GM18498 (cell line): ENCODE measurements around the gene PSG2.
"Not testable (repeated sequence)": the region's sequence is repeated elsewhere in the genome, so short reads cannot be mapped to it uniquely, and the experiment has no call there.

ENCODE experiments used
- ATAC-seq: cut with Tn5 transposase; IDR thresholded peaks from one replicate; pipeline ENCODE4 v1.9.1; 2021; ENCODE audit warnings: mild to moderate bottlenecking, moderate library complexity; ENCODE audit not compliant: unreplicated experiment

PSG2 gene

DNA sequence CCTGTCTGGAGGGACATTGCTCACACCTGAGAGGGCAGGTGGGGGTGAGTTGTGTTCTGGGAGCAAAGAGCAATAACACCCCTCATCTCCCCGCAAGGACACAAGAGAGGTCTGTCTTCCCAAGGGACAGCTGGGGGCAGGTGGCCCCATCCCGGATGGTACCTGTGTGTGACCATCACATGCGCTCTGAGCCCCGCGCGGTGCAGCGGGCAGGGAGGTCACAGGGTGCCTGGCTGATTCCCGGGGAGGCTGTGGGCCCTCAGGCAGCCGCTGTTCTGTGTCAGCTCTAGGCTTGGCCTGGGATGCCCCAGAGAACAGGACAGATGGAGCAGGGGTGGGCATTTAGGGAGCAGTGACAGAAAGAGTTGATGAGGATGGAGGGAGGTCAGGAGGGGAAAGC lies 1.2 kb upstream of the PSG2 start:
- not testable (repeated sequence) for ATAC-seq

DNA sequence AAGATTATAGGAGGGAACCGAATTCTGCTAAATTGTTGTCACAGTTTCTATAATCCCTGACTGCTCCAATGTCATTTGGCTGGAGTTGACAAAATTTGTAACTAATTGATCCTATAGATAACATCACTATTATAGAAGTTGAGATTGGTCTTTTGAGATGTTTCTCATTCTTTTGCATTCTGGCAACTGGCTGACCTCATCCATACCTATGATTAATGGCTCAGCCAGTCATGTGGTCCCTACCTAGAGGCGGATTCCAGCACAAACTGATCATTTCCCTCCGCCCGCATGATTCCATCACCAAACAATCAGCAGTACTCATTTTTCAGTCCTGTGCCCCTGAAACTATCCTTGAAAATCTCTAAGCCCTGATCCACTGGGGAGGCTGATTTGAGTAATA lies 4.2 kb downstream of the PSG2 start:
- no peak for ATAC-seq

DNA sequence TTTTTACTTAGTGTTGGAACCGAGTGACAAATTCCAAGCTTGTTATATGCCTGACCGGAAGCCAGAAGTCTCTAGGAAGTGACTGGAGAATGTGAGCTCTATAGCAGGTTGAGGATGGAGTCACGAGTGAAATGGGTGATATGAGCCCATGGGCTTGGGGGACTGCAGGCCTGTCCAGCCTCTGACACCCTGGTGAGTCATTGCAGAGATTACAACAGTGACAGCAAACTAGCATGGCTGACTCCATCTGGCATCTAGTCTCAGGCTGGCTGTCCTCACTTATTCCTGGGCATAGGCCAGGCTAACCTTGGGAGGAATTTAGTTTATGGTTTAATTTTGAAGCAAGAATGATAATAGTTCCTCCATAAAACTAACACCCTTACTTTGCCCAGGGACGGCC lies 4.6 kb downstream of the PSG2 start:
- ATAC-seq: not testable (repeated sequence)

GRCh38 chr19:43062418-43062817 lies 20.1 kb downstream of the PSG2 start:
- not testable (repeated sequence) for ATAC-seq

DNA sequence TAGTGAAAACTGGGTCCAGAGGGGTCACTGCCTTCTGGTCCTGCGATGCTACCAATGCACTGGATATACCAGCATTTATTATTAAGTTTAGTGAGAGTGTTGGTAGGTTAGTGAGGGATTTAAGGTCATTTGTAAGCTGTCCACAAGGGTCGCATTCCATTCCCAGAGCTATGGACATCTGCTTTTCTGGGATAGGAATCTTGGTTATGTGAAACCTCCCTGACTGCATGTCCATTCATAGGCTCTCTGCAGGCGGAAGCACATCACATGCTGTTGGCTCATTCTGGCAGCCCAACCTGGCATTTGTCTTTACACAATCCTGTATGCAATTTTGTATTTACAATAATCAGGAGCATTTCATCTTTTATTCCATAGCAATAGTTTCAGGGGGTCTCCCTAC lies 21.2 kb downstream of the PSG2 start:
- ATAC-seq: not testable (repeated sequence)

DNA sequence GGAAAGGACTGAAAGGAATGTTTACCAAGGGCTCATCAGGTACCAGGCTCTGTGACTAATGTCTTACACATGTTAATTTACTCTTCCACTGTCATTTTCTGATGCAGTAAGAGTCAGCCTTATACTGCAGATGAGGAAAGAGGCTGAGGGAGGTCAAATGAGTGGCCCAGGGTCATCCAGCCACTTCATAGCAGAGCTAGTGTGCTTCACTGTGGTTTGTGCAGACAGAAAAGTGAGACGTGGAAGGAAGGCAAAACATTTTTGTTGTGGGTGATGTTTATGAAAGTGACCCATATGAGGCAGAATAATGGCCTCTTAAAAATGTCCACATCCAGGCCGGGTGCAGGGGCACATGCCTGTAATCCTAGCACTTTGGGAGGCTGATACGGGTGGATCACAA lies 22.2 kb downstream of the PSG2 start:
- ATAC-seq: not testable (repeated sequence)

DNA sequence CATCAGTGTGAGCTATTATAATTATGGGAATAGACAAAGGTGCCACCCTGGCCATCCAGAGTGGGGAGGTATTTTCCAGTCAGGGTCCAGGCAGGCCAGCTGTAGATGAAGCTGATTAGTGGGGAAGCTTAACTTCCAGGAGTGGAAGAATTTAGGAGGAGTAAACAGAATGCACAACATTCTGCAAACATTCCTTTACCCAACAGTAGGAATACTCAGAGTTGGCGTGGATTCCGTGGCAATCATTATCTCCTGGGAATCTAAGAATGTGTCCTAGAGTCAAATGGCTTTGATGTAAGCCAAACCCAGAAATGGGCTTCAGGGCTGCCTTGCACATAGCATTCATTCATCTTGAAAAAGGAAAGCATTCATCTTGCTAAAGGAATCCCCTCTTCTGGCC lies 23.0 kb downstream of the PSG2 start:
- ATAC-seq: not testable (repeated sequence)

DNA sequence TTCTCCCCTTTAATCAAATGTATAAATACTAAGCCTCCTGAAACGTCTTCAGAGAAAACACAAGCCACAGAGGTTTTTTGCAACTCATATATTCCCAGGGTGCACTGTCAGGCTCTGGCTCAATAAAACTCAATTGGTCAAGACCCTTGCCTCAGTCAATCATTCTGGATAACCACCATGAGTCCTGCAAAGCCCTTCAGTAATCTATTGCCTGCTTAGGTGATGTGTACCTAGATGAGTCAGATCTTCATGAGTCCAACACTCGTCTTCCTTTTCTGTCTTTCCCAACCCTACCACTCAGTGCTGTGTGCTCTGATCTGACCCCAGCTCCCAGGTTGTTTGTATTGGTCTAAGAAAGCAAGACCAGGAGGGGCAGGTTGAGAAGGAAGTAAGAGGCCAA lies 24.1 kb downstream of the PSG2 start:
- ATAC-seq: not testable (repeated sequence)

DNA sequence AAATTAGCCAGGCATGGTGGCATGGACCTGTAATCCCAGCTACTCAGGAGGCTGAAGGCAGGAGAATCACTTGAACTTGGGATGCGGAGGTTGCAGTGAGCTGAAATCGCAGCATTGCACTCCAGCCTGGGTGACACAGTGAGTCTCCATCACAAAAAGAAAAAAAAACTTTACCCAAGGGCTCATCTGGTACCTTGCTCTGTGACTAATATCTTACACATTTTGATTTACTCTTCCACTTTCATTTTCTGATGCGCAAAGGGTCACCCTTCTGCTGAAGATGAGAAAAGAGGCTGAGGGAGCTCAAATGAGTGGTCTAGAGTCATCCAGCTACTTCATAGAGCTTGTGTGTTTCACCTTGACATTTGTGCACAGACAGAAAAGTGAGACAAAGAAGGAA lies 34.5 kb downstream of the PSG2 start:
- not testable (repeated sequence) for ATAC-seq

GRCh38 chr19:43046578-43046977 lies 35.9 kb downstream of the PSG2 start:
- not testable (repeated sequence) for ATAC-seq

DNA sequence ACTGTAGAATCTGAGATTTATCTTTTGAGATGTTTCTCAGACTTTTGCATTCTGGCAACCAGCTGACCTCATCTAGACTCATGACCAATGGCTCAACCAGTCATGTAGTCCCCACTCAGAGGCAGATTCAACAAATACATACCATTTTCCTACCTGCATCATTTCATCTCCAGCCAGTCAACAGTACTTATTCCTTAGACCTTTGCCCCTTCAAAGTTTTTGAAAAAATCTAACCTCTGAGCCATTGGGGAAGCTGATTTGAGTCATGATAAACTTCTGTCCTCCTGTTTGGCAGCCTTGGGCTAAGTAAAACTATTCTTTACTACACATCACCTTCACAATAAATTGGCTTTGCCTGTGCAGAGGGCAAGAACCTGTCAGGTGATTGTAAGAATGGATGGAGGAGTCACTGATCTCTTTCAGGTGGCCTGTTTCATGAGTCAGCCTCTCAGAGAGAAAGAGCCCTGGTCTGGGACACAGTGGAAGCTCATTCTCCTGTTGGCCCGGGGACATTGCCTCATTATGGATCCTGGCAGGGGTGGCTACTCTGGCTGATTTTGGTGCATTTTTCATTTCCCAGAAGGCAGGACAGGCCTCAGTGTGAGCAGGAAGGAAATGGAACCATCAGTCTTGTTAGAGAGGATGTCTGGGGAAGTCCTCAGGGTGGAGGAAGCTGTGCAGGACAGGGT lies 38.9 kb downstream of the PSG2 start:
- ATAC-seq: not testable (repeated sequence)

DNA sequence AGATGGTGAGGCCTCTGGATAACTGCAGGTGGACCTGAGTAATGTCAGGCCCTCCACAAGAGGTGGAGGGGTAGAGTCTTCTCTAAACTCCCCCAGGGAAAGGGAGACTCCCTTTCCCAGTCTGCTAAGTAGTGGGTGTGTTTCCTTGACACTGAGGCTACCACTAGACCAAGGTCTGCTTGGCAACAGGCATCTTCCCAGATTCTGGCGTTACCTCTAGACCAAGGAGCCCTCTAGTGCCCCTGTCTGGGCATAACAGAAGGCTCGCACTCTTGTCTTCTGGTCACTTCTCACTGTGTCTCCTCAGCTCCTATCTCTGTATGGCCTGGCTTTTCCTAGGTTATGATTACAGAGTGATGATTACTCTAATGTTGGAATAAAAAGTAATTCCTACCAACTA lies 50.9 kb downstream of the PSG2 start:
- not testable (repeated sequence) for ATAC-seq

DNA sequence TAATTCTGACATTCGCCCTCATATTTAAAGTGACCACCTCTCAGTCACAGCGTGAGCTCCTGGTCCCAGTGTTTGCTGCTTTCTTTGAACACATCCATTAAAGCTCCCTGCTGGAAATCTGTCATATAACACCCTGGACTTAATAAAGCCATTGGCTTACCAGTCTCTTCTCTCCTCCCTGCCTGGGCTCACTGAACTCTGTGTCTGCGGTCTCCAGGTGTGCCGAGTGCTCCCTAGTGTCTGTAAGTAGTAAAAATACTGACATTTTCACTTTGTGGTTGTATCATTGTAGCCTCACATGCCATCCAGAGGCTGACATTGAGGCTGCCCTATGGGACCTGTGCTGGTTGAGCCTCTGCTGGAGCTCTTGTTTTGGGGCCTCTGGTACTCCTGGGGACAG lies 53.6 kb downstream of the PSG2 start:
- ATAC-seq: no peak

GRCh38 chr19:43027985-43028384 lies 54.5 kb downstream of the PSG2 start:
- not testable (repeated sequence) for ATAC-seq

DNA sequence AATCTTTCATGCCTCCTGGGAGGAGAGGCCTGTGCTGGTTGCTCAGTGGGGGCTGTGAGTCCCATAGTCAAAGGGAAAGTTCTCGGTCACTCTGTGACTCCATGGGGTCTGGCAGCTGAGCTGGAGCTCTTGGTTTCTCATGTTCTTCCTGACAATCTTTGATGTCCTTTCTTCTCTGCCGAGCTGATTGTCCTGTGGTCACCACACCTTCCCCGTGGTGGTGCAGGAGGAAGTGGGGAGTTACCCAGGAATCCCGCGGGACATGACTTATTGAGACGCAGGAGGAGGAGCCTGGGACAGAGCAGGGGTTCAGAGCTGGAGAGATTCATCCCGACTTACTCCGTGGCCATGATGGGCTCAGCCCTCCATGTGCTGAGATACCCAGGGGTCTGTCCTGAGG lies 55.4 kb downstream of the PSG2 start:
- not testable (repeated sequence) for ATAC-seq

GRCh38 chr19:43026369-43026768 lies 56.1 kb downstream of the PSG2 start, which contains the start of gene PSG11:
PSG11 (minus strand) TSS chr19:43026469; CDS start chr19:43026372, 97 bp downstream.
- not testable (repeated sequence) for ATAC-seq

- not testable (repeated sequence) for ATAC-seq
These were observed 60.4 kb downstream of the PSG2 start for GRCh38 chr19:43022098-43022497.

DNA sequence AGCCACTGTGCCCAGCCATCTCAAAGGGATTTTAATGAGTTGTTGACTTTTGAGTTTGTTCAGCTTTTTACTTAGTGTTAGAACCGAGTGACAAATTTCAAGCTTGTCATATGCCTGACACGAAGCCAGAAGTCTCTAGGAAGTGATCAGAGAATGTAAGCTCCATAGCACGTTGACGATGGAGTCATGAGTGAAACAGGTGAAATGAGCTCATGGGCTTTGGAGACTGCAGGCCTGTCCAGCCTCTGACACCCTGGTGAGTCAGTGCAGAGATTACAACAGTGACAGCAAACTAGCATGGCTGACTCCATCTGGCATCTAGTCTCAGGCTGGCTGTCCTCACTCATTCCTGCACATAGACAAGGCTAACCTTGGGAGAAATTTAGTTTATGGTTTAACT lies 60.9 kb downstream of the PSG2 start:
- not testable (repeated sequence) for ATAC-seq

DNA sequence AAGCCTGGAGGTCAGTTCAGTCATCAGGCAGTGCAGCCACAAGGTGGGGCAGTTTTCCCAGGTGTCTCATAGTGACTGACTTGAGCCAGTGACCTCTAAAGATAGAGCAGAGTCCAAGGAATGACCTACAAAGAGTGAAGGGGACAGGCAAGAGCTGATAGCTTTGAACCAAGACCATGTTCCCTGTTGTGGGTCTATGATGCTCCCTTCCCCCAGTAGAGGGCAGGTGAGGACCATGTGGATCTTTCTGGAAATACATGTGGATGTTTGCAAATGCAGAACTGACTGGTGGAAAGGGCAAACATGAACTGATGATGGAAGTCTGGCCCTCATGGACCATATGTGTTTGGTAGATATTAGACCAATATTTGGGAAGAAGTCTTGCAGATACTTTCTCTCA lies 62.9 kb downstream of the PSG2 start:
- not testable (repeated sequence) for ATAC-seq
